ENCODE data around the gene BRD1.

The BRD1 gene

GRCh38 chr22:49724893-49725489, 102.7 kb downstream of the BRD1 start:
- peak; percentile 39 for DNase-seq

- DNase-seq, result no peak
These were observed 103.4 kb downstream of the BRD1 start for GRCh38 chr22:49724030-49724892.

- no peak for DNase-seq
These were observed 104.1 kb downstream of the BRD1 start for GRCh38 chr22:49723478-49724029.
